ENCODE results near the gene STRBP. TPM values are rescaled to one million over a fixed set of nuclear protein-coding genes. Genes with fewer than 3 reads are reported as not detected.

Gene STRBP
- total RNA-seq, 4 donors from 2014 or later = 10.6 to 18.4 (median 14.5) TPM

GRCh38 chr9:123090198-123090896, 178.0 kb downstream of the STRBP start:
- H3K27me3 ChIP-seq = no peaks in the 10 kb centered on the region
- TF ChIP-seq POLR2A (IDR thresholded peaks at IDR 0.05) (no peak), EP300 (IDR thresholded peaks at IDR 0.05) (no peak), POLR2AphosphoS5 (IDR thresholded peaks at IDR 0.05) (no peak), CTCF (IDR thresholded peaks at IDR 0.05) (no peak)
- no peak overlapping the region for H3K27ac ChIP-seq
- WGBS = 90% methylated on average over 8 of the region's 8 CpGs
- DNase-seq (ENCODE audit: low spot score in 2 of 2) = no peak
- H3K9me3 ChIP-seq = no peaks in the 10 kb centered on the region
- H3K4me1 ChIP-seq = no peaks in the 10 kb centered on the region
- no peak overlapping the region for H3K4me3 ChIP-seq
- peaks cover 75% of the 10 kb centered on the region for H3K36me3 ChIP-seq

GRCh38 chr9:123089790-123090189, 178.6 kb downstream of the STRBP start:
- 97% methylated on average over 5 of the region's 5 CpGs for WGBS
- H3K4me1 ChIP-seq = no peaks in the 10 kb centered on the region
- TF ChIP-seq EP300 (IDR thresholded peaks at IDR 0.05) (no peak), CTCF (IDR thresholded peaks at IDR 0.05) (no peak), POLR2A (IDR thresholded peaks at IDR 0.05) (no peak), POLR2AphosphoS5 (IDR thresholded peaks at IDR 0.05) (no peak)
- H3K27ac ChIP-seq = no peak overlapping the region
- H3K9me3 ChIP-seq = no peaks in the 10 kb centered on the region
- no peaks in the 10 kb centered on the region for H3K27me3 ChIP-seq
- no peak overlapping the region for H3K4me3 ChIP-seq
- DNase-seq (ENCODE audit: low spot score in 2 of 2) = no peak
- peaks cover 73% of the 10 kb centered on the region for H3K36me3 ChIP-seq

- no peak for DNase-seq (ENCODE audit: low spot score in 2 of 2)
- no peak overlapping the region for H3K4me3 ChIP-seq
- no peaks in the 10 kb centered on the region for H3K9me3 ChIP-seq
- H3K4me1 ChIP-seq = no peaks in the 10 kb centered on the region
- H3K27me3 ChIP-seq = no peaks in the 10 kb centered on the region
- H3K36me3 ChIP-seq = peaks cover 75% of the 10 kb centered on the region
- no peak overlapping the region for H3K27ac ChIP-seq
- WGBS = 76% methylated on average over 1 of the region's 1 CpG
- TF ChIP-seq POLR2A (IDR thresholded peaks at IDR 0.05) (no peak), POLR2AphosphoS5 (IDR thresholded peaks at IDR 0.05) (no peak), CTCF (IDR thresholded peaks at IDR 0.05) (no peak), EP300 (IDR thresholded peaks at IDR 0.05) (no peak)
Observed at GRCh38 chr9:123089040-123089439, 179.3 kb downstream of the STRBP start.

GRCh38 chr9:123087359-123087888, 181.0 kb downstream of the STRBP start:
- Histone ChIP-seq H3K27ac (no peak overlapping the region), H3K4me1 (no peaks in the 10 kb centered on the region), H3K9me3 (no peaks in the 10 kb centered on the region), H3K4me3 (no peak overlapping the region), H3K27me3 (no peaks in the 10 kb centered on the region), H3K36me3 (peaks cover 73% of the 10 kb centered on the region)
- no peak for TF ChIP-seq POLR2A (IDR thresholded peaks at IDR 0.05)
- TF ChIP-seq POLR2AphosphoS5 (IDR thresholded peaks at IDR 0.05) = no peak
- no peak for TF ChIP-seq EP300 (IDR thresholded peaks at IDR 0.05)
- no peak for TF ChIP-seq CTCF (IDR thresholded peaks at IDR 0.05)
- DNase-seq (ENCODE audit: low spot score in 2 of 2) = no peak
- 100% methylated on average over 4 of the region's 4 CpGs for WGBS

GRCh38 chr9:123085916-123086315, 182.5 kb downstream of the STRBP start:
- Histone ChIP-seq H3K4me1 (no peaks in the 10 kb centered on the region), H3K36me3 (peaks cover 62% of the 10 kb centered on the region), H3K27me3 (no peaks in the 10 kb centered on the region), H3K27ac (no peak overlapping the region), H3K4me3 (no peak overlapping the region), H3K9me3 (no peaks in the 10 kb centered on the region)
- no peak for DNase-seq (ENCODE audit: low spot score in 2 of 2)
- WGBS = 48% methylated on average over 2 of the region's 2 CpGs
- TF ChIP-seq POLR2A (IDR thresholded peaks at IDR 0.05) (no peak), POLR2AphosphoS5 (IDR thresholded peaks at IDR 0.05) (no peak), CTCF (IDR thresholded peaks at IDR 0.05) (no peak), EP300 (IDR thresholded peaks at IDR 0.05) (no peak)

Data from suprapubic skin (tissue), 4 donors.